IMR-90 (cell line): ENCODE data around the gene NT5C1B. TPM values are rescaled to one million over a fixed set of nuclear protein-coding genes. Genes with fewer than 3 reads are reported as not detected.

Source experiments
- ATAC-seq: fragments of 200-7000 bp; cut with Tn5 transposase; 2 replicates; pipeline ENCODE4 v1.9.1; 2020; ENCODE audit warnings: low read depth, mild to moderate bottlenecking, moderate library complexity
- BruUV-seq: library from RNA; stranded (reverse); fragments of 400-500 nt; replicated peaks from 2 replicates; lab custom pipeline; 2021; lab: Mats Ljungman, UMichigan
- CTCF ChIA-PET: fragments of 300-600 bp; formaldehyde crosslinking; extraction: SDS; loops from one replicate; lab custom pipeline; 2021; ENCODE audit warnings: antibody characterized with exemption; lab: Yijun Ruan, JAX
- POLR2A ChIA-PET: fragments of 300-600 bp; sonication (Branson Sonifier 250); formaldehyde crosslinking; loops from one replicate; lab custom pipeline; 2022; ENCODE audit warnings: antibody characterized with exemption; ENCODE audit not compliant: unreplicated experiment; lab: Charles Lee
- DNase-seq: peaks from one replicate; pipeline ENCODE4 v3.0.0; 2013
- H2AFZ ChIP-seq: replicated peaks from 2 replicates; pipeline ENCODE3; 2013; ENCODE audit warnings: low read length, mild to moderate bottlenecking; ENCODE audit not compliant: poor library complexity
- H2AK5ac ChIP-seq: 2 replicates; pipeline ENCODE4 v1.6.1; 2013; ENCODE audit warnings: low read depth, low read length, inconsistent platforms
- H2AK9ac ChIP-seq: replicated peaks from 2 replicates; pipeline ENCODE3; 2013; ENCODE audit warnings: mild to moderate bottlenecking, low read depth, low read length, moderate library complexity; ENCODE audit not compliant: poor library complexity
- H2BK120ac ChIP-seq: 2 replicates; pipeline ENCODE4 v1.6.1; 2013; ENCODE audit warnings: low read depth, low read length, inconsistent platforms
- H2BK15ac ChIP-seq: 3 replicates; pipeline ENCODE4 v1.6.1; 2013; ENCODE audit warnings: low read depth, low read length, inconsistent platforms
- H2BK20ac ChIP-seq: 2 replicates; pipeline ENCODE4 v1.6.1; 2013; ENCODE audit warnings: low read depth, mild to moderate bottlenecking, inconsistent platforms, low read length, moderate library complexity
- H2BK5ac ChIP-seq: 2 replicates; pipeline ENCODE4 v1.6.1; 2013; ENCODE audit warnings: mild to moderate bottlenecking, low read depth, low read length, inconsistent platforms; ENCODE audit not compliant: poor library complexity, severe bottlenecking
- H3K14ac ChIP-seq: replicated peaks from 2 replicates; pipeline ENCODE4 v1.6.1; 2013; ENCODE audit warnings: low read depth, low read length, inconsistent platforms
- H3K18ac ChIP-seq: 2 replicates; pipeline ENCODE4 v1.6.1; 2013; ENCODE audit warnings: low read depth, low read length, control low read depth
- H3K23ac ChIP-seq: 2 replicates; pipeline ENCODE4 v1.6.1; 2013; ENCODE audit warnings: low read depth, low read length, inconsistent platforms
- H3K27ac ChIP-seq: 2 replicates; pipeline ENCODE4 v1.5.1; 2013; ENCODE audit warnings: mild to moderate bottlenecking, control low read depth, low read length; ENCODE audit not compliant: insufficient read depth
- H3K27me3 ChIP-seq: 2 replicates; pipeline ENCODE4 v1.6.1; 2013; ENCODE audit warnings: low read length; ENCODE audit not compliant: control insufficient read depth, insufficient read depth
- H3K36me3 ChIP-seq: 2 replicates; pipeline ENCODE4 v1.6.1; 2013; ENCODE audit warnings: low read length, mixed read lengths; ENCODE audit not compliant: control insufficient read depth, insufficient read depth
- H3K4ac ChIP-seq: 2 replicates; pipeline ENCODE4 v1.6.1; 2013; ENCODE audit warnings: low read depth, low read length, inconsistent platforms
- H3K4me1 ChIP-seq: 2 replicates; pipeline ENCODE4 v1.6.1; 2013; ENCODE audit warnings: low read length, mixed read lengths; ENCODE audit not compliant: control insufficient read depth, insufficient read depth
- H3K4me2 ChIP-seq: 2 replicates; pipeline ENCODE4 v1.6.1; 2013; ENCODE audit warnings: low read depth, mild to moderate bottlenecking, control low read depth, low read length, moderate library complexity
- H3K4me3 ChIP-seq: 2 replicates; pipeline ENCODE4 v1.5.1; 2013; ENCODE audit warnings: low read depth, mild to moderate bottlenecking, control low read depth, low read length, moderate library complexity; ENCODE audit not compliant: insufficient read depth
- H3K56ac ChIP-seq: 2 replicates; pipeline ENCODE4 v1.6.1; 2013; ENCODE audit warnings: low read length, inconsistent platforms; ENCODE audit not compliant: insufficient read depth; ENCODE audit errors: extremely low read depth
- H3K79me1 ChIP-seq, 2 experiments: 2 replicates each; pipeline ENCODE4 v1.6.1; 2013; ENCODE audit warnings: low read length in 2 of 2, inconsistent platforms in 1 of 2, low read depth in 1 of 2
- H3K9ac ChIP-seq: 2 replicates; pipeline ENCODE4 v1.6.1; 2013; ENCODE audit warnings: low read depth, low read length, control low read depth
- H3K9me1 ChIP-seq: 2 replicates; pipeline ENCODE4 v1.6.1; 2013; ENCODE audit warnings: low read length, inconsistent platforms; ENCODE audit not compliant: insufficient read depth
- H3K9me3 ChIP-seq: 2 replicates; pipeline ENCODE4 v1.6.1; 2013; ENCODE audit warnings: low read length; ENCODE audit not compliant: control insufficient read depth, insufficient read depth
- H4K20me1 ChIP-seq: 2 replicates; pipeline ENCODE4 v1.6.1; 2013; ENCODE audit warnings: low read length, inconsistent platforms; ENCODE audit not compliant: insufficient read depth
- H4K5ac ChIP-seq: 2 replicates; pipeline ENCODE4 v1.6.1; 2013; ENCODE audit warnings: mild to moderate bottlenecking, low read depth, low read length, control low read depth
- H4K8ac ChIP-seq, 2 experiments: 2 replicates each; pipeline ENCODE4 v1.6.1; 2013; ENCODE audit warnings: low read depth in 2 of 2, low read length in 2 of 2, control low read depth in 1 of 2, inconsistent platforms in 1 of 2
- H4K91ac ChIP-seq: 2 replicates; pipeline ENCODE4 v1.6.1; 2013; ENCODE audit warnings: low read depth, low read length, inconsistent platforms; ENCODE audit not compliant: insufficient read depth
- BHLHE40 ChIP-seq: fragments of 150-350 bp; IDR thresholded peaks from 2 replicates; pipeline ENCODE4 v1.6.1; 2016; ENCODE audit warnings: mild to moderate bottlenecking, low read depth, low read length
- CEBPB ChIP-seq: IDR thresholded peaks from 2 replicates; pipeline ENCODE4 v1.6.1; 2012; ENCODE audit warnings: low read depth, low read length, improper control_type of control experiment
- CHD1 ChIP-seq: IDR thresholded peaks from 2 replicates; pipeline ENCODE4 v1.6.1; 2012; ENCODE audit warnings: low read depth, low read length, improper control_type of control experiment
- FOS ChIP-seq: fragments of 150-350 bp; IDR thresholded peaks from 2 replicates; pipeline ENCODE4 v1.6.1; 2016; ENCODE audit warnings: low read depth, low read length
- MAFK ChIP-seq: IDR thresholded peaks from 2 replicates; pipeline ENCODE4 v1.6.1; 2012; ENCODE audit warnings: low read depth, low read length, improper control_type of control experiment
- MAZ ChIP-seq: IDR thresholded peaks from 2 replicates; pipeline ENCODE4 v1.6.1; 2012; ENCODE audit warnings: low read depth, mild to moderate bottlenecking, low read length, improper control_type of control experiment, moderate library complexity, borderline replicate concordance
- POLR2A ChIP-seq: IDR thresholded peaks from 2 replicates; pipeline ENCODE4 v1.6.1; 2012; ENCODE audit warnings: mild to moderate bottlenecking, low read depth, low read length
- RAD21 ChIP-seq: IDR thresholded peaks from 2 replicates; pipeline ENCODE4 v1.6.1; 2012; ENCODE audit warnings: low read length, improper control_type of control experiment
- RCOR1 ChIP-seq: IDR thresholded peaks from 2 replicates; pipeline ENCODE4 v1.6.1; 2012; ENCODE audit warnings: mild to moderate bottlenecking, low read length, improper control_type of control experiment; ENCODE audit not compliant: insufficient replicate concordance
- RFX5 ChIP-seq: IDR thresholded peaks from 2 replicates; pipeline ENCODE4 v1.8.0; 2012; ENCODE audit warnings: low read depth, mild to moderate bottlenecking, low read length, moderate library complexity
- SMC3 ChIP-seq: fragments of 150-350 bp; IDR thresholded peaks from 2 replicates; pipeline ENCODE4 v1.6.1; 2016; ENCODE audit warnings: low read depth, mild to moderate bottlenecking, antibody characterized with exemption, low read length, moderate library complexity
- WGBS, 2 experiments: methylation state at CpG; one replicate each; pipeline versions ENCODE4 v1.1.5 to v1.1.7; 2013; ENCODE audit warnings: missing lambda C conversion rate in 2 of 2; ENCODE audit not compliant: insufficient read length in 1 of 2; ENCODE audit errors: extremely low coverage in 2 of 2; 5-methylcytosine and 5-hydroxymethylcytosine counted together
- dilution Hi-C: fragments of 300-500 bp; cut with HindIII; formaldehyde crosslinking; loops from one replicate; pipeline ENCODE4 v1.14.3; 2018; ENCODE audit warnings: low sequenced_read_pairs; ENCODE audit not compliant: unreplicated experiment
- in situ Hi-C: fragments of 300-500 bp; cut with MboI; formaldehyde crosslinking; loops from 3 replicates; pipeline ENCODE4 v1.14.3; 2019; ENCODE audit warnings: low sequenced_read_pairs, inconsistent platforms, mixed read lengths
- intact Hi-C: fragments of 100-400 bp; cut with micrococcal nuclease; formaldehyde crosslinking; loops from 2 replicates; pipeline ENCODE4 v1.10.0; 2022
- polyA plus RNA-seq, 3 experiments: library from polyadenylated mRNA; depleted of rRNA; stranded (reverse); fragments of >200 nt; gene quantifications; 2 replicates each; pipeline ENCODE4 v1.2.3, GENCODE V29; 2012; ENCODE audit warnings: low replicate concordance in 1 of 3
- total RNA-seq: library from RNA; depleted of rRNA; stranded (reverse); fragments of >200 nt; gene quantifications from 2 replicates; pipeline ENCODE4 v1.2.3, GENCODE V29; 2012
- TF ChIP-seq, protein P1 (sequence below): fragments of 150-350 bp; IDR thresholded peaks from 2 replicates; pipeline ENCODE4 v1.6.1; 2017; ENCODE audit warnings: mild to moderate bottlenecking, antibody characterized with exemption, low read length, low read depth
- TF ChIP-seq, protein P2 (sequence below): fragments of 150-350 bp; IDR thresholded peaks from 2 replicates; pipeline ENCODE4 v1.6.1; 2016; ENCODE audit warnings: low read depth, mild to moderate bottlenecking, low read length, moderate library complexity, borderline replicate concordance
- TF ChIP-seq, protein P3 (sequence below): conservative IDR thresholded peaks from 2 replicates; pipeline ENCODE4 v1.5.1; 2012; ENCODE audit warnings: mild to moderate bottlenecking, low read depth, low read length, improper control_type of control experiment

The NT5C1B gene
- total and polyA plus RNA-seq, 2 of the 4 experiments (the other 2 are of a cell fraction): not detected

DNA sequence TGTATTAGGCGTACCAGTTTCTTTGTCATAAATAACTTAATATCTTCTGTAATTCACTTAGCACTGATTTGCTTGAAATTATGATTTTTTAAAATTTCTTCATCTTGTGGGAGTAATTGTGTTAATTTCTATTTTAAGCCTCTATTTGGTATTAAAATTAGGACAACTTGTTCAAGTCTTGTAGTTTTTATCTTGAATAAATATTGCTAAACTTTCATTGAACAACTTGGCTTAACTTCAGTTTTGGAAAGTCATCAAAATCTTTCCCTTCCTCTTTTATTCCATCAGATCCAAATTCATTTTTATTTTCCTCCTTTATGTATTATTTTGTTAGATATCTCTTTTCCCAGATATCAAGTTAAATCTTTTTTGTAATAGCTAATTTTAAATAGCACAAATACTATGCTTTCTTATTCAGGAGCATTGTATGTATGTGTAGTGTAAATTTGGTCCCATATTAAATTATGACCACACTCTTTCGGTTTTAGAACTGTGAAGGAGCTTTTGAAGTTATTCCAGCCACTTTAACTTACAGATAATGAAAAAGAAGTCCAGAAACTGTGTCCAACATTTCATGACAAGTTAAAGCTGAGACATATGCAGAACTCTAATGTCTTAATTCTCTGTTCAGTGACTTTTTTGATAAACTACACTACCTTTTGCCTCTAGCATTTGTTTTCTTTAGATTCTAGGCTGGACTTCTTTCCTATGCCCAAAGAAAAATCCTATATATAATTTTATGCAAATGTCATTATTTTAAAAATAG, 31.7 kb upstream of the NT5C1B start:
- no CpG with 5 or more reads among the region's 2 CpGs for WGBS, 2 experiments
- in situ Hi-C loops (no loop called here), dilution Hi-C loops (no loop called here), intact Hi-C loops (no loop called here)
- Histone ChIP-seq H3K14ac (no peak overlapping the region), H3K36me3 (no peaks in the 10 kb centered on the region), H3K56ac (no peak overlapping the region), H2AFZ (no peak overlapping the region), H2BK120ac (no peak overlapping the region), H4K91ac (no peak overlapping the region), H2AK5ac (no peak overlapping the region), H3K9me1 (0 out of 2 replicates have a peak, but pooled peaks cover 3% of the 10 kb centered on the region), H3K9ac (no peak overlapping the region), H2BK5ac (no peak overlapping the region), H4K20me1 (no peaks in the 10 kb centered on the region), H2AK9ac (no peak overlapping the region), H3K9me3 (peaks cover 2% of the 10 kb centered on the region; the same call in 1 of the 2 replicates), H4K5ac (no peak overlapping the region), H3K4me2 (no peak overlapping the region), H3K27ac (no peak overlapping the region), H3K4me1 (no peaks in the 10 kb centered on the region; the same call in 1 of the 2 replicates), H3K79me1 (no peaks in the 10 kb centered on the region), H3K18ac (no peak overlapping the region), H3K27me3 (no peaks in the 10 kb centered on the region), H2BK15ac (no peak overlapping the region), H4K8ac (no peak overlapping the region), H3K4ac (no peak overlapping the region), H3K23ac (no peak overlapping the region), H2BK20ac (no peak overlapping the region), H3K4me3 (no peak overlapping the region)
- no peak for ATAC-seq
- TF ChIP-seq MAFK (no peak), CHD1 (no peak), SMC3 (no peak), MAZ (no peak), BHLHE40 (no peak), RCOR1 (no peak), POLR2A (no peak), RAD21 (no peak), CEBPB (no peak), FOS (no peak), RFX5 (no peak)
- TF ChIP-seq, protein P1, sequence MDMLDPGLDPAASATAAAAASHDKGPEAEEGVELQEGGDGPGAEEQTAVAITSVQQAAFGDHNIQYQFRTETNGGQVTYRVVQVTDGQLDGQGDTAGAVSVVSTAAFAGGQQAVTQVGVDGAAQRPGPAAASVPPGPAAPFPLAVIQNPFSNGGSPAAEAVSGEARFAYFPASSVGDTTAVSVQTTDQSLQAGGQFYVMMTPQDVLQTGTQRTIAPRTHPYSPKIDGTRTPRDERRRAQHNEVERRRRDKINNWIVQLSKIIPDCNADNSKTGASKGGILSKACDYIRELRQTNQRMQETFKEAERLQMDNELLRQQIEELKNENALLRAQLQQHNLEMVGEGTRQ: no peak
- TF ChIP-seq, protein P2, sequence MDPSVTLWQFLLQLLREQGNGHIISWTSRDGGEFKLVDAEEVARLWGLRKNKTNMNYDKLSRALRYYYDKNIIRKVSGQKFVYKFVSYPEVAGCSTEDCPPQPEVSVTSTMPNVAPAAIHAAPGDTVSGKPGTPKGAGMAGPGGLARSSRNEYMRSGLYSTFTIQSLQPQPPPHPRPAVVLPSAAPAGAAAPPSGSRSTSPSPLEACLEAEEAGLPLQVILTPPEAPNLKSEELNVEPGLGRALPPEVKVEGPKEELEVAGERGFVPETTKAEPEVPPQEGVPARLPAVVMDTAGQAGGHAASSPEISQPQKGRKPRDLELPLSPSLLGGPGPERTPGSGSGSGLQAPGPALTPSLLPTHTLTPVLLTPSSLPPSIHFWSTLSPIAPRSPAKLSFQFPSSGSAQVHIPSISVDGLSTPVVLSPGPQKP: no peak
- TF ChIP-seq, protein P3, sequence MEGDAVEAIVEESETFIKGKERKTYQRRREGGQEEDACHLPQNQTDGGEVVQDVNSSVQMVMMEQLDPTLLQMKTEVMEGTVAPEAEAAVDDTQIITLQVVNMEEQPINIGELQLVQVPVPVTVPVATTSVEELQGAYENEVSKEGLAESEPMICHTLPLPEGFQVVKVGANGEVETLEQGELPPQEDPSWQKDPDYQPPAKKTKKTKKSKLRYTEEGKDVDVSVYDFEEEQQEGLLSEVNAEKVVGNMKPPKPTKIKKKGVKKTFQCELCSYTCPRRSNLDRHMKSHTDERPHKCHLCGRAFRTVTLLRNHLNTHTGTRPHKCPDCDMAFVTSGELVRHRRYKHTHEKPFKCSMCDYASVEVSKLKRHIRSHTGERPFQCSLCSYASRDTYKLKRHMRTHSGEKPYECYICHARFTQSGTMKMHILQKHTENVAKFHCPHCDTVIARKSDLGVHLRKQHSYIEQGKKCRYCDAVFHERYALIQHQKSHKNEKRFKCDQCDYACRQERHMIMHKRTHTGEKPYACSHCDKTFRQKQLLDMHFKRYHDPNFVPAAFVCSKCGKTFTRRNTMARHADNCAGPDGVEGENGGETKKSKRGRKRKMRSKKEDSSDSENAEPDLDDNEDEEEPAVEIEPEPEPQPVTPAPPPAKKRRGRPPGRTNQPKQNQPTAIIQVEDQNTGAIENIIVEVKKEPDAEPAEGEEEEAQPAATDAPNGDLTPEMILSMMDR: no peak
- no TSS peak for BruUV-seq
- POLR2A ChIA-PET: no interaction called here
- CTCF ChIA-PET: no interaction called here
- DNase-seq: no peak
